ENCODE measurements around the gene KCTD10.

- TF ChIP-seq CTCF (IDR thresholded peaks at IDR 0.05): no peak
- TF ChIP-seq POLR2A (IDR thresholded peaks at IDR 0.05): no peak
Observed at GRCh38 chr12:109466821-109467220, 10.3 kb downstream of the KCTD10 start.

Data from uterus (tissue), 2 donors.